GM20000 (cell line): ENCODE measurements around the gene FAS.

ENCODE experiments used
- DNase-seq: peaks from one replicate; pipeline ENCODE4 v3.0.0; 2012; ENCODE audit warnings: low spot score
- CTCF ChIP-seq: IDR thresholded peaks from 2 replicates; pipeline ENCODE4 v1.5.1; 2012; ENCODE audit warnings: mild to moderate bottlenecking, control low read depth; ENCODE audit errors: extremely low read depth, missing control alignments

FAS gene

GRCh38 chr10:88971221-88972061, 19.2 kb upstream of the FAS start:
- no peak for DNase-seq
- TF ChIP-seq CTCF, result no peak

GRCh38 chr10:88974012-88974411, 16.6 kb upstream of the FAS start:
- no peak for DNase-seq
- TF ChIP-seq CTCF, result no peak

- TF ChIP-seq CTCF, result no peak
- DNase-seq, result no peak
Measured at GRCh38 chr10:88974446-88975376, 15.9 kb upstream of the FAS start.

- no peak for TF ChIP-seq CTCF
- DNase-seq, result no peak
Measured at GRCh38 chr10:88975377-88975720, 15.2 kb upstream of the FAS start.

GRCh38 chr10:88978463-88978862, 12.1 kb upstream of the FAS start:
- TF ChIP-seq CTCF, result no peak
- DNase-seq, result no peak

GRCh38 chr10:88979153-88979562, 11.4 kb upstream of the FAS start:
- TF ChIP-seq CTCF, result no peak
- no peak for DNase-seq

GRCh38 chr10:88979603-88980002, 11.0 kb upstream of the FAS start:
- no peak for DNase-seq
- no peak for TF ChIP-seq CTCF
